ENCODE results near the gene TANGO2. TPM values are rescaled to one million over a fixed set of nuclear protein-coding genes. Genes with fewer than 3 reads are reported as not detected.

The TANGO2 gene
- total and polyA plus RNA-seq, 9 of the 15 experiments (the other 6 are each of a cell fraction or from before 2014, with no cell fraction given) = 15.5 to 94.9 (median 70.1) TPM

- TF ChIP-seq FOXO4 (CRISPR knock-in tag; IDR thresholded peaks at IDR 0.05) (0 out of 2 replicates have a peak, but pooled peaks have one; percentile 27), ZC3H11A (IDR thresholded peaks at IDR 0.05; ENCODE audit: low read depth, low read length) (0 out of 2 replicates have a peak, but pooled peaks have one; percentile 47), OTX1 (CRISPR knock-in tag; IDR thresholded peaks at IDR 0.05) (no peak), GATAD2A (IDR thresholded peaks at IDR 0.05) (peak; percentile 16; the same call in 1 of the 2 replicates), KDM2B (CRISPR knock-in tag; IDR thresholded peaks at IDR 0.05) (no peak), IRF2 (CRISPR knock-in tag; IDR thresholded peaks at IDR 0.05) (no peak), ZNF584 (CRISPR knock-in tag; IDR thresholded peaks at IDR 0.05; ENCODE audit: low read depth) (no peak), NCOA1 (IDR thresholded peaks at IDR 0.05; ENCODE audit: low read depth) (peak; percentile 86), POLR2A (conservative IDR thresholded peaks at IDR 0.05) (no peak), NFXL1 (CRISPR knock-in tag; IDR thresholded peaks at IDR 0.05) (0 out of 2 replicates have a peak, but pooled peaks have one; percentile 62), ETV1 (tag; conservative IDR thresholded peaks at IDR 0.05; ENCODE audit: low read depth) (peak; percentile 97), ZBTB11 (CRISPR knock-in tag; IDR thresholded peaks at IDR 0.05) (peak in 2 of 3 experiments; percentile 75 to 92; a peak in 4 of 6 replicates), MBD2 (IDR thresholded peaks at IDR 0.05; ENCODE audit: borderline replicate concordance, low read depth) (no peak), E2F6 (IDR thresholded peaks at IDR 0.05; ENCODE audit: borderline replicate concordance in 1 of 2, extremely low read depth in 1 of 2, insufficient read depth in 1 of 2, insufficient read length in 1 of 2, low read depth in 1 of 2, low read length in 1 of 2, poor library complexity in 1 of 2, severe bottlenecking in 1 of 2) (peak in 1 of 2 experiments; percentile 31)
- TF ChIP-seq, protein P1, sequence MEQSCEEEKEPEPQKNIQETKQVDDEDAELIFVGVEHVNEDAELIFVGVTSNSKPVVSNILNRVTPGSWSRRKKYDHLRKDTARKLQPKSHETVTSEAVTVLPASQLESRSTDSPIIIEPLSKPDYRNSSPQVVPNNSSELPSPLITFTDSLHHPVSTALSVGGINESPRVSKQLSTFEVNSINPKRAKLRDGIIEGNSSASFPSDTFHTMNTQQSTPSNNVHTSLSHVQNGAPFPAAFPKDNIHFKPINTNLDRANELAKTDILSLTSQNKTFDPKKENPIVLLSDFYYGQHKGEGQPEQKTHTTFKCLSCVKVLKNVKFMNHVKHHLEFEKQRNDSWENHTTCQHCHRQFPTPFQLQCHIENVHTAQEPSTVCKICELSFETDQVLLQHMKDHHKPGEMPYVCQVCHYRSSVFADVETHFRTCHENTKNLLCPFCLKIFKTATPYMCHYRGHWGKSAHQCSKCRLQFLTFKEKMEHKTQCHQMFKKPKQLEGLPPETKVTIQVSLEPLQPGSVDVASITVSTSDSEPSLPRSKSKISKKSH (CRISPR knock-in tag; IDR thresholded peaks at IDR 0.05) = no peak
- TF ChIP-seq, protein P2, sequence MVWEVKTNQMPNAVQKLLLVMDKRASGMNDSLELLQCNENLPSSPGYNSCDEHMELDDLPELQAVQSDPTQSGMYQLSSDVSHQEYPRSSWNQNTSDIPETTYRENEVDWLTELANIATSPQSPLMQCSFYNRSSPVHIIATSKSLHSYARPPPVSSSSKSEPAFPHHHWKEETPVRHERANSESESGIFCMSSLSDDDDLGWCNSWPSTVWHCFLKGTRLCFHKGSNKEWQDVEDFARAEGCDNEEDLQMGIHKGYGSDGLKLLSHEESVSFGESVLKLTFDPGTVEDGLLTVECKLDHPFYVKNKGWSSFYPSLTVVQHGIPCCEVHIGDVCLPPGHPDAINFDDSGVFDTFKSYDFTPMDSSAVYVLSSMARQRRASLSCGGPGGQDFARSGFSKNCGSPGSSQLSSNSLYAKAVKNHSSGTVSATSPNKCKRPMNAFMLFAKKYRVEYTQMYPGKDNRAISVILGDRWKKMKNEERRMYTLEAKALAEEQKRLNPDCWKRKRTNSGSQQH (CRISPR knock-in tag; IDR thresholded peaks at IDR 0.05) = no peak
Observed at GRCh38 chr22:19988965-19989724, 31.8 kb upstream of the TANGO2 start (continued).

All from K562 (cell line).